ENCODE measurements around the gene SLC22A3. TPM values are rescaled to one million over a fixed set of nuclear protein-coding genes. Genes with fewer than 3 reads are reported as not detected.

The SLC22A3 gene
- total RNA-seq, 1 donor from 2014 or later: 0.13 TPM

DNA sequence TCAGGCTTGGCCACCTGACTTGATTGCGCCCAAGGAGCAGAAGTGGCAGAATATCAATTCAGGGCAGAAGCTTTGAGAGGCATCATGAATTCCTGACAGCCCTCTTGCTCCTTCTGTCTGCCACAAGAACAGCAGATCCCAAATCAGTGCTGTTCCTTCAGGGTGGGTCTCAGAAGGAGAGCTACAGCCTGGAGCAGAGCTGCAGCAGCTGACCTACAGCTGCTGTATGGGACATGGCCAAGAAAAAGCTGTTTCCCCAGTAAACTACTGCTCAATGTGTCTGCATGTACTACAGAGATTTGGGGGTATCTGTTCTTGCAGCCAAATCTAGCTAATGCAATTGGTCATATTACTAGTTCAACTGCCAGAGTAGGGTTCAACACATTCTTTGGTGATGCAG is 69.0 kb downstream of the SLC22A3 start:
- DNase-seq (ENCODE audit: low read depth, low spot score): no peak

DNA sequence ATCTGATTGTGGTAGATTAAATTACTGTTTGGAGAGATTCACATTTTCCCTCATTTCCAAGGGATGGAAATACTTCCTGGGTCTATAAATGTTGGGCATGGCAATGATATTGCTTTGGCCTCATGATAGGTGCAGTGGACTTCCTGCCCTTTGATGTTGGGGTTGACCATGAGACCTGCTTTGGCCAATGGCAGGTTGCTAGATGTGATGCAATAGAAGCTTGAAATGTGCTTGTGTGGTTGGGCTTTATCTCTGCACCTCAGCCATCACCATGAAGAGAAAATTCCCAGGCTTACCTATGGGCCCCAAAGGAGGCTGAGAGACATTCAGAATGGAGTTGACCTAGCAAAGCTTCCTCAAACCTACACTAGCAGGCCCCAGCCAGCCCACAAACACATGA is 69.4 kb downstream of the SLC22A3 start:
- no peak for DNase-seq (ENCODE audit: low read depth, low spot score)

DNA sequence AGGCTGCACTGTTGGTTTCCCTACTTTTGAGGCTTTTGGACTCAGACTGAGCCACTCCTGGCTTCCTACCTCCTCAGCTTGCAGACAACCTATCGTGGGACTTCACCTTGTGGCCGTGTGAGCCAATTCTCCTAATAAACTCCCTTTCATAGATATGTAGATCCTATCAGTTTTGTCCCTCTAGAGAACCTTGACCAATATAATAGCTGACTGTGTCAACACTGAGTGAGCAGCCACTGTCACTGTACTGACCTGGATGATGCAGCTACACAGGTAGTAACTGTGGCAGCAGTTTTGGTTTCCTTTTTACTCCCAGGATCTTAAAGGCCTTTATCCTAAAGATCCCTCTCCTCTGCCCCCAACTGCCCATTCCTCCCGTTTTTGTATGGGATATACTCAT is 70.2 kb downstream of the SLC22A3 start:
- DNase-seq (ENCODE audit: low read depth, low spot score): no peak

DNA sequence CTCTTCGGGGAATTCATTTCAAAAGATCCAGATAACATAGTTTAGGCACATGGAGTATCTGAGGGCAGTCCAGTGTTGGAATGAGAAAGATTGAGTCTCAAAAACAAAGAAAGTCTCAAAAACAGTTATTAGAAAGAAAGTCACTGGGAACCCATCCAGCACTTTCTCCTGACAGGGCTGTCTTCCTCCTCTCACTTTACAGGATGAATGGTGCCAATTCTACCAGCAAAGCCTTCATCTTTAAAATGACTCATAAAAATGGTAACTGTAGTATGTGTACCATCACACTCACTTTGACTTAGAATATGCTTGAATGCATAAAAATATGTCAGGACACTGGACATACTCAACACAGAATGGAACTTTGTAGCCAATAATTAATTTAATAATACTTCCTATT is 71.3 kb downstream of the SLC22A3 start:
- no peak for DNase-seq (ENCODE audit: low read depth, low spot score)

DNA sequence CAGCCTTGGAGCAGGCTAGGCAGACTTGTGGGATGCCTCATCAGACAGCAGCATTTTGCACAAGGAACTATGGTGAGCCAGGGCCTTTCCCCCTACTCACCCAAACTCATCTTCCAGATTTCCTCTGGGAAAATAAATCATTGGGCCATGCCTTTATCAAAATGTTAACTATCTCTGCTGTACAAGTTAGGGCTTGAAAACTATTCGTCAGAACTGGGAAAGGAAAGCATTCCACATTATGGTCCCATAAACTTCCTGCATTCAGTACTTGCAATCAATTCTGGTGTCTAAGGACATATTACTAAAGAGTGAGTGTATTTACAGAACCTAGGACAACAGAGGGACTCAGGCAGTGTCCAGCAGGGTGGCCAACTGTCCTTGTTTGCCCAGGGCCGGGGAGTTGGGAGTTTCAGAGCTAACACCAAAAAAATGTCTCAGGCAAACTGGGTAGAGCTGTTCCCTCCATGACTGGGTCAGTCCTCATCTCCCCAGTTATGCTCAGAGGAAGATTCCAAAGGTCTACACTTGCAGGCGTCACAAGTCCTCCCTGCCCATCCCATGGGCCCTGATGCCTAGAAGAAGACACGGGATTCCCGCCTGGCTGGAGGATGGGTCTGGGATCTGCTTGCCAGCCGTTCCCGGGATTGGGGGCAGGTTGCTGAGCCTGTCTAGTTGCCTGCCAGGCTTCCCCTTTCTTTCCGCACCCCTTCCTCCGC is 72.2 kb downstream of the SLC22A3 start:
- no peak for DNase-seq (ENCODE audit: low read depth, low spot score)

DNA sequence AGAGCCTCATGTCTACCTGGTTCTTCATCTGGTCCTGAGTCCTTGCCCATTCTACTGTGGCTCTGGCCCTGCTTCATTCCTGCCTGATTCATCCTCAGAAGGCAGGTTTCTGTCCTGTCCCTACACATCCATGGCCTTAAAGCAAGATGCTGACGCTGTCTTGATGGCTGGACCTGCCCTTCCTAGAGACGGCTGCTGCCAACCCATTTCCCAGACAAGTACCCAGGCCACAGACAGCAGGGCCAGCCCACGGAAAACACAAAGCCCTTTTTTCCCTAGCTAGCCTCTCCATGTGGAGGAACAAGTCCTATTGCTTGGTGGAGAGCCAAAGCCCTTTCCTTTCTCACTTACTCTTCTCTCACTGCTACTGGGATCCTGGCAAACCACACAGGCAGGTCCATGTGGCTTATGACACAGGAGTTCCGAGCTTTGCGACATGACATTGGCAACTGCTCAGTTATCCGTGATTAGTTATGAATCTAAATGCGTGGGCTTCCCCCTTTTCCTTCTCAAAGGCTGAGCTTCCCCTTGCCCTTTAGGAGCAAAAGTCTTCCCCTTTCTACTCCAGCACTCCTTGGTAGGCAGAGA is 72.9 kb downstream of the SLC22A3 start:
- no peak for DNase-seq (ENCODE audit: low read depth, low spot score)

DNA sequence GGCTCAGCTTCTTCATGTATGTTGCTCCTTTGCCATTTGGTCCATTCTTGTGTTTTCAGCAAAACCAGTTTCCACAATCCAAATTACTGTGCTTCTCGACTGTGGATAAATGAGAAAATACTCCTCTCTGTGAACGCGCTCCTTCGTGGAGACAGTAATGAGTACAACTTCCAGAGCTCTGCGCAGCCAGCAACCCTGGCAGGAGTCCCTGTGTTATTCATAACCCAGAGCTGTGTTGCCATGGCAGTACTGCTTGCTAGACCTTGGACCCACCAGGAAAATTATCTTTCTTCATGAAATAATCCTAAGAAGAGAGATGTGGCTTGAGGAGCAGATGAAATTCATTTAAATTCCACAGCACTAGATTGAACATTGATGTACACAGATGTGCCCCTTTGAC is 73.7 kb downstream of the SLC22A3 start:
- no peak for DNase-seq (ENCODE audit: low read depth, low spot score)

DNA sequence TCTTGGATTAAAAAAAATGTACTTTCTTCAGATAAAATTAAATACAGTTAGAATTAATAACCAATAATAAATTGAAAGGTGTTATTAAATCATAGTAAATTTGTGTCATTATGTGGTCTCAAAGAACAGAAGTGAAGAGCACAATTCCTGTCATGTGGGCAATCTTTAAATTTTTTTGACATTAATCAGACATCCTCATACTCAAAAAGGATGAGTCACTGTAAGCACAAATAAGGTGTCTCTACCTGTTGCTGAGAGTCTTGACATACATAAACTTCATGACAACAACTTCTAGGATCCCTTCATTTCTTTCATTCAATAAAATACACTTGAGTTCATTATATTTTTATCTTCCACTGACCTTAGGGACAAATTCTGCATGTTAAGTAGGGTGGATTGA is 76.1 kb downstream of the SLC22A3 start:
- DNase-seq (ENCODE audit: low read depth, low spot score): no peak

DNA sequence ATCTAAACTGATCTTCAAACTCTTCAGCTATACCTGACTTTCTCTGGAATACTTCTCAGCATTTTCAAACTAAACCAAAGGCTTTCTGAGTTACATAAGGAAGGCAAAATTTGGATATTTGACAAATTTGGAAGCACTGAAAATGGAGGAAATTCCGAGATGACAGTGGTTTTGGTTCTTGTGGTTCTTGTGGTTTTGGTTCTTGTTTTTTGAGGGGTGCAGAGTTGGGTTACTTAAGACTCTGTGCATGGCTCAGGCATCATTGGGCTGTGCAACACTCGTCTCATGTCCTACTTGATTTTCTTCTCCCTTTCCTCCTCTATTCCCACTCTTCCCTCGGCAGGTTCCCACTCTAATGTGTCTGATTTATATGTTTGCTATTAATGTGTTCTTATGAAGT is 78.0 kb downstream of the SLC22A3 start:
- no peak for DNase-seq (ENCODE audit: low read depth, low spot score)

DNA sequence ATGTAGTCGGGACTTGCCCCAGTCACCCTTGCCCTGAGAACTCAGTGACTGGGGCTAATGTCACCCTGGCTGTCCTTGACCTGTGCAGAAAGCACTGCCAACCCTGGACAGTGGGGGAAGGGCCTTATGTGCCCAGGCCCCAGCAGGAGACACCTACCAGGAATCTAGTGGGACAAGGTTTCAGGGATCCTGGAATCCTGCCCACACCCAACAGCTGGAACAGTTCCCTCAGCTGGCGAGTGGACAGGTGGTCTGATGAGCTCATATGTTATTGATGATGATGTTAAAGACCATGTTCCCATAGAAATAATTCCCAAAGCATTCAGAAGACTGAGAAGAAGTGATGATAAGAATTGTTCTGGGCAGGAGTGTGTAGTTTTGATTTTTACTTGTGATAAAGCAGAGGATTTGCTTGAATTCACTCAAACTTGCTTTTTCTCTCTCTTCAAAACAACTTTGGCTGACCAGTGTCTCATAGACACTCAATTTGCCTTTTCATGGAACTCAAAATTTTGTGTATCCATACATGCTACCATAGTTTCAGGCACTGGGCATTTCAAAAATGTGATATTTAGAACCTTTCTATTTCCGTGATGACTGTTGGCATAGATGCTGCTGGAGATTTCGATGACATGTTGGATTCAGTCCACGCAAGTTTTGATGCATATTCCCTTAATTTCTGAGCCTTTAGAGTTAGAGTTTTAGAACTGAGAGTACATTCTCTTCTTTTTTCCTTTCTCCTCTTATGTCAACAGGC is 79.3 kb downstream of the SLC22A3 start:
- DNase-seq (ENCODE audit: low read depth, low spot score): no peak

DNA sequence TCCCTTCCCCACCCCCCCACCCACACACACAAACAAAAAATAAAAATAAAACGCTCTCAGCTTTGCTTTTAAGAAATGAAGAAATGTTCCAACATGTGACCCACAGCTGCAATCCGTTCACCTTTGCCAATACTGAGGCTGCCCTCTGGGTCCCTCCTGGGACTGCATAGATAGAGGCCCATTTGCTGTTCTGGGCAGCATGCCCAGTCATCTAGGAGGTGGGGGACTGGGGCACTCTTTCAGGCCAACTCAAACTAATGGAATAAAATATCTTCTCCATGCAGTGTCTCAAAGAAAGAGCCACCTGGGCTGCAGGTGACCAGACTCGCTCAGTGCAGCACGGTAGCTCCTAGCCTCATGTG is 79.9 kb downstream of the SLC22A3 start:
- no peak for DNase-seq (ENCODE audit: low read depth, low spot score)

DNA sequence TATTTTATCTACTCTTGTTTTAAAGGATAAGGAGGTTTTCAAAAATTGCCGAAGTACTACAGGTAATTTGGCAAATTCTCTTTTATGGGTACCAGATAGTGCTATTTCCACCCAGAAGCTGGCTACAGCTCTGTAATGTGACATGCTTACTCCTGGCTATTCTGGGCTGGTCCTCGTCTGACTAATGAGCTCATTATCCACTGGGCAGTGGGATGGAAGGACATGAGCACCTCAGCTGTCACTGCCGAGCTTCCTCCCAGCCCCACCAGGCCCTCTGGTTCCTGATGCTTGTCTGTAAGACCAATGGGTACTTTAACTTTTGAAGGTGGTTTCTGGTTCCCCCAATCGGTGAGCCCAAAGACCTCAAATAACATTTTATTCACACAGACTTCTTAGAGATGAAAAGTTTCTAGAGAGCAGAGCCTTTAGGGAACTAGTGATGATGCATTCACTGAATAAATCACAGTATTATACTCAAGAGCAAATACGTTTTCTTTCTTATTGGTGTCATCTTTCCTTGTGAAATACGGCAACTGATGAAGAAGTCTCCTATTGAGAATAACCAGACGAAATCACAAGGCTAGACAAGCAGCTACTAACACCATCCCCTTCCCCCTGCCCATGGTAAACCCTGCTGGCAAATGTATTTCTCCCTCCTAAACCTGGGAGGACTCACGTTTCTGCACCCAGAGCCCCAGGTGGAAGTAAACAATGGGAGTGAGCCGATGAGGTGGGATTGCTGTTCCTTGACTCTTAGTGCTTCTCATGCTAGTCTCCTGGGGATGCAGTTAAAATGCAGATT is 80.8 kb downstream of the SLC22A3 start:
- no peak for DNase-seq (ENCODE audit: low read depth, low spot score)

DNA sequence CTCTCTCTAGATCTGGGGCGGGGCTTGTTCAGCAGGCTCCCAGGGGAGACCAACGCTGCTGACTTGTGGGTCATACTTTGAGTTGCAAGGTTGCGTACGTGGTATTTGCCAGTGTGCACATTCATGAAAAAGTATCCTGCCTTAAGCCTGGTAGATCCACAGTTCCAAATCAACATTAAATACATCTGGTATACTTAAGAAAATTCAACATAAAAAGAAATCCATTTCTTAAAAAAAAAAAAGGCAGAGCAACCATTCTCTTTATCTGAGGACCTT is 81.4 kb downstream of the SLC22A3 start:
- DNase-seq (ENCODE audit: low read depth, low spot score): no peak

DNA sequence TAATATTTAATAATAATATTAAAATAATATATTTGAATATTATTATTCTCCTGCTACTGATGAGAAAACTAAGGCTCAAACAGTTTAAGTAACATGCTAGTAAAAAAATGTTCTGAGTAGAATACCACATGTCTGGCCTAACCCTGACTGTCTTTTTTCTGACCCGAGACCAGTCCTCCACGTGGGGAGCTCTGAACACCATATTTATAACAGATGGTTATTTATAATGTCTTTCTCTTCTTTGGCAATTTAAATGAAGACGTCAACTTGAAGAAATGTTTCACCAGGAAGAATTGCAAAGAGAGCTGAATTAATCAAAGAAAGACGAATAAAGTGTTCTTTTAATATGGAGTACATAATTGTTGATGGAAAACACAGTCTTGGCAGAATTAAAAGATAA is 82.0 kb downstream of the SLC22A3 start:
- DNase-seq (ENCODE audit: low read depth, low spot score): no peak

DNA sequence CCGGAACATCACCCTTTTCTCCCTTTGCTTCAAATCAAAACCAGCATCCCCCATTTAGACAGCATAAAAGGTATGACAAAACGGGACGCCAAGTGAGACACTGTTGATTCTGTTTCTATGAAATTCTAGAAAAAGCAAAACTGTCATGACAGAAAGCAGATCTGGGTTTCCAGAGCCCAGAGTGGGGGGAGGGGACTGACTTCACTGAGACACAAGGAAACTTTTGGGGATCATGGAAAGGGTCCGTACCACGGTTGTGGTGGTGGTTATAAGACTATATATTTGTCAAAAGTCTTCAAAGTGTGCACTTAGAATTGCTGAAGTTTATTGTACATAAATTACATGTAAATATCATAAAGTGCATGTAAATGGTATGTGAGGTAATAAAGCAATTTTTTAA is 82.6 kb downstream of the SLC22A3 start:
- DNase-seq (ENCODE audit: low read depth, low spot score): no peak

DNA sequence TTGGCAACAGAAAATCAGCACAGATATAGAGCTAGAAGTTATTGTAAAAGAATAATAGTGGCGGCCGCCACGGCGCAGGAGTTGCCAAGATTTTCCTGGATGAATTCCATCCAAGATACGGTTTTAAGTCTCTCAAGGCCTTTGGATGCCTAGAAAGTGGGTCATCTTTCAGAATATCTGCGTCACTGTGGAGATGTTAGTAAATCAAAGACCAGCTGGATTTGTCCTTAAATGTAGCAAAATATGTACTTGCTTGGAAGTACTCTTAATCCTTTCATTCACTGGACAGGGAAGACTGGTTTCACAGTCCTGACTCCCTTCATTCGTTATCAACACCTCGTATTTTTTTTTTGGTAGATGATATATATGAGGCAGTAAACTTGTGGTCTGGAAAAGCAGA is 83.0 kb downstream of the SLC22A3 start:
- no peak for DNase-seq (ENCODE audit: low read depth, low spot score)

DNA sequence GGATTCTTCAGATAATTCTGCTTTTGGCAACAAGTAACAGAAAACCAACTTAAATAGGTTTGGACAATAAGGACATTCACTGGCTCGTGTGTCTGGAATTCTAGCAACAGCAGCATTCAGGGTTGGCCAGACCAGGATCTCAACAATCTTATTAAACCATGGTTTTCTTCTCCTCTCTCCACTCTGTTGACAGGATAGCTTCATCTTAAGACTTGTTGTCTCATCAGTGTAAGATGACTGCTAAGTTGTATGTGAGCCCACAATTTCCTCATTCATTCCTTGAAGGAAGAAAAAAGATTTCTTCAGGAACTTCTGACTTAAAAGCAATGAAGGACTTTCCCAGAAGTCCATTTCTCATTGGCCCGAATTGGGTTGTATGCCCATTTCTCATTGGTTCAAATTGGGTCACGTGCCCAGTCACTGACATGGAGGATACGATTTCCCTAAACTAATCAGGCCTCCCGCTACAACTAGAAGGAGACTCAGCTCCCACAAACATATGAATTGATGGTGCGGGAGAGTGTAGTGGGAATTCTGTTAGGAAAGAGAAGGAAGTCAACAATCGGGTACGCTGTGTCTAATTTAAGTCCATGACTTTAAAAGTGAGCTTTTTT is 83.7 kb downstream of the SLC22A3 start:
- DNase-seq (ENCODE audit: low read depth, low spot score): no peak

DNA sequence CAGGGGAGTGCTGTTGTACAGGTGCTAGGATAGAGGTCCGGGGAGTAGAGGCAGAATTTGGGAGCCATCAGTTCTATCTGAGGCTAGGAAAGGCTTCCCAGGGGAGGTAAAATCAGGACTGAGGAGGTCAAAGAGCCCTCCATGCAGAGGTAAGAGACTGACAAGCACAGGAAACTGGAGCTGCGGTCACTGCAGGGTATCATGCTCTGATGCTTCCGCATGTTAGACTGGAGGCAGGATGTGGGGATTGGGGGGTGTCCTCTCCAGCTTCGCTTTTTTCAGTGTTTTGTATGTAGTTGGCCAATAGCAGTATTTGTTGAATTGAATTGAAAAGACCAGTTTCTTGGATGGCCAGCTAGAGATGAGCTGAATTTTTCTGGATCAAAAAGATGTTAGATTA is 87.8 kb downstream of the SLC22A3 start:
- no peak for DNase-seq (ENCODE audit: low read depth, low spot score)

DNA sequence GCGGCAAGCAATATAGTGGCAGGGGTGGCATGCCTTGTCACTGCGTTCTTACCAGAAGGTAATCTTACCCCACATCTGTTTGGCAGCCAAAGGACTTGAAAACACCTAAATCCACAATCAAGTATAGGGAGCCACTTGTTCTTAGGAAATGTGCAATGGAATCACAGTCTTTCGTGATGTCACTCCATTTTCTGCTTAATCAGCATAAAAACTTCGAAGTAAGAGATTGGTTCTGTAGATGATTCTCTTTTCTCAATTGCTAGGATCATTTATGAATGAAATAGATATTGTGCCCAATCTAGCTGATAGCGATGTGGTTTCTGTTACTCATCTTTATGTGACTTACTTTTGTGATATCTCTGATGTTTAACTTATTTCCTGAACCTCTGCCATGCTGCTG is 89.0 kb downstream of the SLC22A3 start:
- DNase-seq (ENCODE audit: low read depth, low spot score): no peak

DNA sequence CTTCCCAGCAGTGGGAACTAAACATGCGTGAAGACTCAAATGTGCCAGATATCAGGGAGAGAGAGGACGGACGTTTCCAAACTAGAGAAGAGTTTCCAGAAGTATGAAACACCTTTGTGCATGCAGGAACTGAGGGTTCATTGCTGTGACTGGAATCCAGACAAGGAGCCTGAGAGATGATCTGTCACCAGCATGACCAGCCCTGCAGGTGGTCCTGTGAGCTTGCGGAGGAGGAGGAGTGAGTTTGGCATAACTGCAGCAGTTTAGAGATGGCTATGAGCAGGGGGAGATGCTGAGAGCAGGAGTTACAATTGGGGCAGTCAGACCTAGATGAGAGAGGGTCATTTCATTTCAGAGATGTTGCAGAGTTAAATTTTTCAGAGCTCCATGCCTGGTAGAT is 89.6 kb downstream of the SLC22A3 start:
- DNase-seq (ENCODE audit: low read depth, low spot score): no peak

DNA sequence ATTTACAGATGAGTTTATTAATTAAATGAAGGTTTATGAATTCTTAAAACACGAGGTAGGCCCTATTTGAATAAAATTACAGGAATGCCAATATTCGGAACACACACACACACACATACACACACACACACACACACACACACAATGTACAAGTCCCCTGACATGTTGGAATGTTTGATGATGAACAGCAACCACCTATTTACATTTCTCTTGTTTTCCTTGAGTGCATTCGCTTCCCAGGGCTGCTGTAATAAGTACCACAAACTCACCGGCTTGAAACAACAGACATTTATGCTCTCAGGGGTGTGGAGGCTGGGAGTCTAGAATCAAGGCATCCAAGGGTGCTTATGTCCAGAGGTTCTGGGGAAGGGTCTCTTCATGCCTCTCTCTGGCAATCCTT is 90.3 kb downstream of the SLC22A3 start:
- no peak for DNase-seq (ENCODE audit: low read depth, low spot score)

DNA sequence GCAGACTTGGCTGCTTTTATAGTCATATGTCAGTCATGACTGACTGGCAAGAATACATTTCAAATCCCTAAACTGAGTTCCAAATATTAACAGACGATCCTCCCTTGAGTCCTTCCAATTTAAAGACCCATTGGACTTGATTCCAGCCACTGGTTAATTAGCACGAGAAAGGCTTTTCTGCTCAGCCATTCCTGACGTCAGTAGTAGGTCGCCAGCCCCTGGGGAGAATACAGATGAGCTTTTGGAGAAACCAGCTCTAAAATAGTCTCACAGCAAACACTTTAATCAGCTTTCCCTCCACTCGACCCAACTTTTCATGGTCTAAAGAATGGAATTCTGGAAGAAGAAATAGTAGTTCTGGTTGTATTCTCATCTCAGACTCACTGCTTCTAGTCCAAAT is 91.6 kb downstream of the SLC22A3 start:
- DNase-seq (ENCODE audit: low read depth, low spot score): no peak

All from pulmonary artery endothelial cell (primary cell).